H1 (cell line): ENCODE results near the gene PPP1R14C.

Experiments
- CEBPB ChIP-seq: IDR thresholded peaks from 2 replicates; pipeline ENCODE4 v1.6.1; 2012; ENCODE audit warnings: low read depth, low read length
- CREB1 ChIP-seq: IDR thresholded peaks from 2 replicates; pipeline ENCODE4 v1.6.1; 2012; ENCODE audit warnings: inconsistent platforms
- EP300 ChIP-seq, 2 experiments: IDR thresholded peaks; 1 replicate in 1 of 2; 2 replicates in 1 of 2; pipeline ENCODE4 v1.6.1; 2011 to 2012; ENCODE audit warnings: low read depth in 2 of 2, low read length in 2 of 2, mild to moderate bottlenecking in 2 of 2, borderline replicate concordance in 1 of 2, inconsistent platforms in 1 of 2, moderate library complexity in 1 of 2
- FOSL1 ChIP-seq: IDR thresholded peaks from 2 replicates; pipeline ENCODE4 v1.6.1; 2011; ENCODE audit warnings: mild to moderate bottlenecking, low read depth, low read length, moderate library complexity; ENCODE audit not compliant: insufficient read depth
- POLR2A ChIP-seq, 2 experiments: IDR thresholded peaks; 1 replicate in 1 of 2; 2 replicates in 1 of 2; pipeline ENCODE4 v1.6.1; 2011; ENCODE audit warnings: low read depth in 2 of 2, low read length in 2 of 2, mild to moderate bottlenecking in 2 of 2; ENCODE audit errors: control extremely low read depth in 1 of 2
- RNF2 ChIP-seq: fragments of 200-900, 300-1000 bp; sonication (generic); IDR thresholded peaks from 2 replicates; pipeline ENCODE4 v1.7.1; 2016; ENCODE audit warnings: borderline replicate concordance, low read depth, mild to moderate bottlenecking, antibody characterized with exemption, low read length; ENCODE audit not compliant: poor library complexity, severe bottlenecking; ENCODE audit errors: missing control alignments
- SUZ12 ChIP-seq: fragments of 200-600 bp; sonication (generic); IDR thresholded peaks from 2 replicates; pipeline ENCODE4 v1.6.1; 2012; ENCODE audit warnings: mild to moderate bottlenecking, inconsistent platforms, low read length, moderate library complexity, mixed read lengths
- TBP ChIP-seq: IDR thresholded peaks from 2 replicates; pipeline ENCODE4 v1.6.1; 2011; ENCODE audit warnings: low read depth, low read length, improper control_type of control experiment
- ZNF274 ChIP-seq: IDR thresholded peaks from 2 replicates; pipeline ENCODE4 v1.7.0; 2012; ENCODE audit warnings: low read length, borderline replicate concordance; ENCODE audit errors: extremely low read depth
- TF ChIP-seq, protein P1 (sequence below), 3 experiments: IDR thresholded peaks; 1 replicate in 2 of 3; 2 replicates in 1 of 3; pipeline versions ENCODE4 v1.5.1 to v1.6.1; 2011; ENCODE audit warnings: low read length in 3 of 3, mild to moderate bottlenecking in 3 of 3, inconsistent platforms in 2 of 3, low read depth in 1 of 3, moderate library complexity in 1 of 3; ENCODE audit not compliant: insufficient read depth in 1 of 3; ENCODE audit errors: control extremely low read depth in 1 of 3
- TF ChIP-seq, protein P2 (sequence below): IDR thresholded peaks from 2 replicates; pipeline ENCODE4 v1.6.1; 2012; ENCODE audit warnings: inconsistent platforms

DNA sequence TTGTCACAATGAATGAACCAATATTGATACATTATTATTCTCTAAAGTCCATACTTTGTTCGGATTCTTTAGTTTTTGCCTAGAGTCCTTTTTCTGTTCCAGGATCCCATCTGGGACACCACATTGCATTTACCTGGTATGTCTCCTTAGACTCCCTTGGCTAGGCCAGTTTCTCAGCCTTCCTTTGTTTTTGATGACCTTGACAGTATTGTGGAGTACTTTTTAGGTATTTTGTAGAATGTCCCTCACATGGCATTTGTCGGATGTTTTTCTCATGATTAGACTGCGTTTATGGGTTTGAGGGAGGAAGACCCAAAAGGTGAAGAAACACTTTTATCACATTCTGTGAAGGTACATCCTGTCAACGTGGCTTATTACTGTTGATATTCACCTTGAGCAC, 16.9 kb downstream of the PPP1R14C start:
- no peak for TF ChIP-seq POLR2A (IDR thresholded peaks at IDR 0.05; ENCODE audit: control extremely low read depth in 1 of 2, low read depth in 2 of 2, low read length in 2 of 2)
- no peak for TF ChIP-seq FOSL1
- no peak for TF ChIP-seq ZNF274
- no peak for TF ChIP-seq EP300 (IDR thresholded peaks at IDR 0.05; ENCODE audit: borderline replicate concordance in 1 of 2, low read depth in 2 of 2, low read length in 2 of 2)
- TF ChIP-seq, protein P1, sequence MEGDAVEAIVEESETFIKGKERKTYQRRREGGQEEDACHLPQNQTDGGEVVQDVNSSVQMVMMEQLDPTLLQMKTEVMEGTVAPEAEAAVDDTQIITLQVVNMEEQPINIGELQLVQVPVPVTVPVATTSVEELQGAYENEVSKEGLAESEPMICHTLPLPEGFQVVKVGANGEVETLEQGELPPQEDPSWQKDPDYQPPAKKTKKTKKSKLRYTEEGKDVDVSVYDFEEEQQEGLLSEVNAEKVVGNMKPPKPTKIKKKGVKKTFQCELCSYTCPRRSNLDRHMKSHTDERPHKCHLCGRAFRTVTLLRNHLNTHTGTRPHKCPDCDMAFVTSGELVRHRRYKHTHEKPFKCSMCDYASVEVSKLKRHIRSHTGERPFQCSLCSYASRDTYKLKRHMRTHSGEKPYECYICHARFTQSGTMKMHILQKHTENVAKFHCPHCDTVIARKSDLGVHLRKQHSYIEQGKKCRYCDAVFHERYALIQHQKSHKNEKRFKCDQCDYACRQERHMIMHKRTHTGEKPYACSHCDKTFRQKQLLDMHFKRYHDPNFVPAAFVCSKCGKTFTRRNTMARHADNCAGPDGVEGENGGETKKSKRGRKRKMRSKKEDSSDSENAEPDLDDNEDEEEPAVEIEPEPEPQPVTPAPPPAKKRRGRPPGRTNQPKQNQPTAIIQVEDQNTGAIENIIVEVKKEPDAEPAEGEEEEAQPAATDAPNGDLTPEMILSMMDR (IDR thresholded peaks at IDR 0.05; ENCODE audit: control extremely low read depth in 1 of 3, insufficient read depth in 1 of 3, low read depth in 1 of 3, low read length in 3 of 3), result no peak
- TF ChIP-seq CEBPB, result no peak
- no peak for TF ChIP-seq CREB1
- TF ChIP-seq, protein P2, sequence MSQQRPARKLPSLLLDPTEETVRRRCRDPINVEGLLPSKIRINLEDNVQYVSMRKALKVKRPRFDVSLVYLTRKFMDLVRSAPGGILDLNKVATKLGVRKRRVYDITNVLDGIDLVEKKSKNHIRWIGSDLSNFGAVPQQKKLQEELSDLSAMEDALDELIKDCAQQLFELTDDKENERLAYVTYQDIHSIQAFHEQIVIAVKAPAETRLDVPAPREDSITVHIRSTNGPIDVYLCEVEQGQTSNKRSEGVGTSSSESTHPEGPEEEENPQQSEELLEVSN, result no peak
- TF ChIP-seq TBP, result no peak
- no peak for TF ChIP-seq SUZ12
- TF ChIP-seq RNF2, result no peak
